ENCODE results near the gene STAB2.

The STAB2 gene

GRCh38 chr12:103748875-103749274, 161.8 kb downstream of the STAB2 start:
- DNase-seq (ENCODE audit: low read depth) = no peak

DNA sequence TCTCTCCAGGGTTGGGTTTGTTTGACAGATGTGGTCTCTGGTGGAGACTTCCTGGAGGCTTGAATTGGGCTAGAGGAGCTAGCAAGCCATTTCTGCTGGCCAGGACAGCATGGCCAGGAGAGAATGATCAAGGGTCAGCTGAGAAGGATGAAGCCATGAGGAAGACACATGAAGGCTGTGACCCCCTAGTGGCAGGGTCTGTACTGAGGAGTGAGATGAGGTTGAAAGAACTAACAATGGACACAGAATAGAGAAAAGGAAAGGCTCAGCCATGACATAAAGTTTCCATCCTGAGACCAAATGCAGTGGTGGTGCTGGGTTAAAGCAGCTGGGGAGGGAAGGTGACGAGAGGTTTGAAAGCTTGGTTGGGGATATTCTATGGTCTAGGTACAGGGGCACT, 164.1 kb downstream of the STAB2 start:
- no peak for DNase-seq (ENCODE audit: low read depth)

- no peak for DNase-seq (ENCODE audit: low read depth)
Measured at GRCh38 chr12:103751600-103751999, 164.5 kb downstream of the STAB2 start.

DNA sequence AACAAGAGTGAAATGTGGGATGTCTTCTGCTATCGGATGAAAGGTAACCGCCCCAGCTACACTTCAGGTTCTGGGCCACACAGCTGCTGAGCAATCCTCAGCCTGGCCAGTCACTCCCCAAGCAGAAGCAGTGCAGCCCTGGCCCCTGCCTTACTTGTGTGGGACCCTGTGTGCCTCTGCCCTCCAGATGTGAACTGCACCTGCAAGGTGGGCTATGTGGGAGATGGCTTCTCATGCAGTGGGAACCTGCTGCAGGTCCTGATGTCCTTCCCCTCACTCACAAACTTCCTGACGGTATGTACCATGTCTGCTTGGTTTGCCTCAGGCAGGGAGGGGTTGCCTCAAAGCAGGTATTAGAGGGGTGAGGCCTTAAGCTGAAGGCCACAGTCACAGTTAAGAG, 168.4 kb downstream of the STAB2 start:
- DNase-seq (ENCODE audit: low read depth) = no peak

DNA sequence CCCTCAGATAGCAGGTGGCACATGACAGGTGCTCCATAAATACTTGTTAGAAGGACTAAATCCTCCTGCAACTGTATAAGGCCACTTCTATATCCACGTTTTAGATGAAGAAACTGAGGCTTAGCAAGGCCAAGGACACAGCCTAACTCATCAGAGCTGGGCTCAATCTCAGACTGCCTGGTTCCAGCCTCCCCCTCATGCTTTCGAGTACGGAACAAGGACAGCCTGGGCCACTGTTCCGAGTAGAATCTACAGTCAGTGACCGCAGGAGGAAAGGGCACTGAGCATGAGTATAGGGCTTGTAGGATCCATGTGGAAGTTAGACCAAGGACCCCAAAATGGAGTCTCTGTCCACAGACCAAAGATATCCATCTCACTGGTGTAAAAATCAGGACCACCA, 169.4 kb downstream of the STAB2 start:
- no peak for DNase-seq (ENCODE audit: low read depth)

DNA sequence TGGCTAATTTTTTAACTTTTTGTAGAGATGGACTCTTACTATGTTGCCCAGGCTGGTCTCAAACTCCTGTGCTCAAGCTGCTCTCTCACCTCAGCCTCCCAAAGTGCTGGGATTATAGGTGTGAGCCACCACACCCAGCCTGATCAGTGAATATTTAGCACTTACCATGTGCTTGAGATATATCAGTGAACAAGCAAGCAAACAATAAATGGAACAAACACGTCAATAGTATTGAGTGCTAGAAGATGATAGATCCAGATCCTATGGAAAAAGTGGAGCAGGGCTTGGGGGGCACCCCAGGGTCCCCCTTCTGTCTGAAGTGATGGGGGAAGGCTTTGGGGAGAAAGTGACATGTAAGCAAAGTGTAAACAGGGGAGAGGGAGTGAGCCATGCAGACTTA, 170.2 kb downstream of the STAB2 start:
- DNase-seq (ENCODE audit: low read depth) = no peak

DNA sequence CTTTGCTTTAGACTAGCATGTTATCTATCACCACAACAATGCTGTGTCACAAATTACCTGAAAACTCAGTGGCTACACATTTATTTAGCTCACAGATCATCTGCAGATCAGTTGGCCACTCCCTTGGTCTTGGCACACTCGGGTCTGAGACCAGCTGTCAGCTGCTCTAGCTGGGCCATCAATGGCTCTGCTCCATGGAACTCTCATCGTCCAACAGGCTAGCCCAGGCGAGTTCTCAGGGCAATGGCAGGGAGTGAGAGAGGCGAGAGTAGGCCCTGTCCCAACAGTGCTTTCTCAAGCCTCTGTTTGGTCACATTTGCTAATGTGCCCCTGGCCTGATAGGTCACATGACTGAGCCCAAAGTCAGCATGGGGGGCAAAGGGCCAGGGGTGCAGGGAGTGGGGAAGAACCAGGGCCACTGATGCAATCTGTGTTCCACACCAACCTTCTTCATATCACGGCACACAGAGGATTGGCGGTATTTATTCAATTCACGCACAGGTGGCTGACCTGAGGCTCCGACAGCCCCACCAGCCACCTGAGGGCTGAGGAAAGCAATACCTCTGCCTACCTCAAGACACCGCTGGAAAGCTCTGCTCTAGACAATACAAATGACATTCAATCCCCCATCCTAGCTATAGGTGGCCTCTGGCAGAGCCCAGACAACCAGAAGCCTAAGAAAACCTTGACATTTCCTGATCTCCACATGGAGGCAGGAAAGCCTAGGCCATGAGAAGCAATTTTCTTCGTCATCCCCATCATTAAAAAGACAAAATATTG, 171.4 kb downstream of the STAB2 start:
- DNase-seq (ENCODE audit: low read depth) = no peak

DNA sequence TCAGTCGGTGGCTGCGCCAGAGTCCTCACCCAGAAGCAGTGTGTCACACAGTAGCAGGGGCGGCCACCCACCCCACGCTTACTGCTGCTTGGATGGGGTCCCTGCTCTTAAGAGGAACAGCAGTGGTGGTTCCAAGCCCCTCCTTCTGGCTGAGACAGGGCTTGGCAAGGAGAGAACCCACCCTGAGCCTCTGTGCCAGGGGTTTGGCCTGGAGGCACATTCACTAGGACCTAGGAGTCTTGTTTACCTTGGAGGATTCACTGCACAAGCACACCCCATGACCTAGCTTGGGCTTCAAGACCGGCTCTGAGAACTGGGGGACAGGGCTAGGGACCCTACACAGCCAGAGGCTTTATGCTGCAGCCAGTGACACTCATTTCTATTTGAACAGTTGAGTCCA, 175.4 kb downstream of the STAB2 start:
- no peak for DNase-seq (ENCODE audit: low read depth)

- DNase-seq (ENCODE audit: low read depth) = no peak
Measured at GRCh38 chr12:103765322-103765721, 178.2 kb downstream of the STAB2 start.

DNA sequence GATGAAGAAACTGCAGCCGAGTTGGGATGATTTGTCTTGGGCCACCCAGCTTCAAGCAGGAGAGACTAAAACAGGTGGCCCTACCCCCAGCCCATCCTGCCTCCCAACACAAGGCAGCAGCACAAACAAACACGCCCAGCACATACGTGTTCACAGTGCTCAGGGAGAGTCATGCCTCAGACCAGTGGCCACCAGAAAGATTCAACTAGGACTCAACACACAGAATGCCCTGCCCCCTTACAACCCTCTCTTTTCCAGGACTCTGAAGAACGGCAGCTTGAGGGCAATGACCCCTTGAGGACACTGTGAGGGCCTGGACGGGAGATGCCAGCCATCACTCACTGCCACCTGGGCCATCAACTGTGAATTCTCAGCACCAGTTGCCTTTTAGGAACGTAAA, 179.0 kb downstream of the STAB2 start:
- no peak for DNase-seq (ENCODE audit: low read depth)

DNA sequence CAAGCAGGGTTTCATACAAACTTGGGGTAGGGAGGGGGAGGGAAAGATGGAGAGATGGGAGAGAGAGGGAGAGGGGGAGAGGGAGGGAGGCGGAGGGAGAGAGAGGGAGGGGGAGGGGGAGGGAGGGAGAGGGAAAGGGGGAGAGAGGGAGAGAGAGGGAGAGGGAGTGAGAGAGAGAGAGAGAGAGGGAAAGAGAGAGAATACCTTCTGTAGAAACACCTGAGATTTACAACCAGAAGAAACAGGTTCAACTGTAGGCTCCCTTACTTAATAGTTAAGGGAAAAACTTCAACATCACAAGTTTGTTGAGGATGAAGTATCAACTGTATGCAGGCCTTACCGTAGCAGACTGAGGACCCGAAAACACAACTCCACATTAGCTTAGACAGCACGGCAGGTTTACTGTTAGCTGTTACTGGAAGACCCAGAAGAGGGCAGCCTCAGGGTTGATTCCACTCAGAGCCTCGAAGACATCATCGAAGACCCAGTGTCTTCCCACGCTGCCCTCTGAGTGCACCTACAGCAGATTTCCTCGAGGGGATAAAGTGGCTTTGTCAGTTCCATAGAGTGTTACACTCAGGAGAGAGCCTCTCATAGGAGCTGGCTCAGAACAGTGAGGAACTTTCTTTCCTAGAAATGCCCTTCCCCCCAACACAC, 181.5 kb downstream of the STAB2 start:
- no peak for DNase-seq (ENCODE audit: low read depth)

DNA sequence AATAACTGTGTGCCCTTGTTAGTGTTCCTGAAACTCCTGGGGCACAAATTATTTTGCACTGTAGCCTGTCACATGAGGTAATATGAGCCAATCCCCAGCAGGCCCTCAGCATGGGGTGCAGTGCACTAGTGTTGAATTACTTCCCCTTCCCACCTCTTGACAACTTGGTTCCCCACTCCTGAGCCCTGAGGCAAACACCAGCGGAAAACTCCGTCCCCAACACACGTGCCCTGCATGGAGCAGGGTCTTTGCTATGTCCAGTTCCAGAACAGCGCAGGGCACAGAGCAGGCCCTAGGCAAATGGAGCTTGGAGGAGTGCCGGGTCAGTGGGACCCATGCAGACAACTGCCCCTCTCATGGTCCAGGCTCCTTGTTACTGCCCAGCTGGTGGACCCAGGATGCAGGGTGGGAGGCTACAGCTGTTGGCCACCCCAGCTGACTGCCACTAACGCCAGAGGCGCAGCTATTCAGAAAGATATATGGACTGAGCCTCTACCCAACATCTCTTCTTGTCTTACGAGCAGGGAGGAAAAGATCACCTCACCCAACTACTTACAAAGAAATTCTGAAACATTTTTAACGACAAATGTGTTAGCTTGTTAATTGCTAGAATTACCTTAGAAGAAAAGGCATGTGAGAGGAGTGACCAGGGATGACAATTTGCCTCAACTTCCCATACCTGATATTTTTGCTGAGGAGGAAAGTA, 182.3 kb downstream of the STAB2 start:
- no peak for DNase-seq (ENCODE audit: low read depth)

DNA sequence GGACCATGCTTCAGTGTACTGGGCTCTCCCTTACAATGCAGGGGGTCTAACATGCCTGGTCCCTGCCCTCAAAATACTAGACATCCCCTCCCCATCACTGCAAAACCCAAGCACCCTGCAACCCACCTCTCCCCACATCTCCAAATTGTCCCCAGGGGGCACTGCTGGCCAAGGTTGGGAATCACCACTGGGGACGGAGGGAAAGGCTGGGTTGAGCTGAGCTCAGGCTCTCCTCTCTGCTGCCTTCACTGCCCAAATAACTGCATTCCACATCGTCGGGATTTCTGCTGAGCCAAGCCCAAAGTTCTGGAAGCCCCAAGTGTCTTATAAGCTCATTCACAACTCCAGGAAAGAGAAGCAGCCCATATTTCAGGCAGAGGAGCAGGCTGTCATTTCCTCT, 184.4 kb downstream of the STAB2 start:
- DNase-seq (ENCODE audit: low read depth) = no peak

DNA sequence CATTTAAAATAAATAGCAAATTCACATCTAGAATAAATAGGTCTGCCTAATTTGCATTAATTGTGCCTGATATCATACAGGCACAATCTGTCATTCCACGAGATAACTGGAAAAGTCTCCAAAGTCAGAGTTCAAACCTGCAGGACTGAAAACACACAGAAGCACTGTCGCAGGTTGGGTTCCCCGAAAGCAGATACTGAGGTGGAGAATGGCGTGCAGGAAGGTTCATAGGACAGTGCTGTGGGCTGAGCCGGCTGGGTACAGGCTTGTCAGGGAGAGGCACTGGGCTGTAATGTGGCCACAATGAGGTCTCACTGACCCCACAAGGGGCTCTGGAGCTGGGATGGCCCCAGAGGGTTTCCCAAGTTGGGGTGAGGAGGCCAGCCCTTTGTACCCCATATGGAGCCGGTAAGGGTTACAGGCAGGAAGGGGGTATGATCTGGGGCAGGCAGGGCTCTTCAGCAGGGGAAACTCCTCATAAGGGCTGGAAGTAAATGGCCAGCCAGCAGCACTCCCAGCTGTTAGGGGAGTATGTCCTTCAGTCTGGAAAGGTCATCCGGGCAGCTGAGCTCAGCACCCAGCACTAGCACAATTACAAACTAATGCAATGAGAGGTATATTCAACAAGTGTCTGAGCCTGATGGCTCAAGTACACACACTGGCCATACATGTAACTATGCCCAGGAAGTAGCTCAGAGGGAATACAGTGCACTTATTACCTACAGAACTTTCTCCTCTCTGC, 185.5 kb downstream of the STAB2 start:
- no peak for DNase-seq (ENCODE audit: low read depth)

DNA sequence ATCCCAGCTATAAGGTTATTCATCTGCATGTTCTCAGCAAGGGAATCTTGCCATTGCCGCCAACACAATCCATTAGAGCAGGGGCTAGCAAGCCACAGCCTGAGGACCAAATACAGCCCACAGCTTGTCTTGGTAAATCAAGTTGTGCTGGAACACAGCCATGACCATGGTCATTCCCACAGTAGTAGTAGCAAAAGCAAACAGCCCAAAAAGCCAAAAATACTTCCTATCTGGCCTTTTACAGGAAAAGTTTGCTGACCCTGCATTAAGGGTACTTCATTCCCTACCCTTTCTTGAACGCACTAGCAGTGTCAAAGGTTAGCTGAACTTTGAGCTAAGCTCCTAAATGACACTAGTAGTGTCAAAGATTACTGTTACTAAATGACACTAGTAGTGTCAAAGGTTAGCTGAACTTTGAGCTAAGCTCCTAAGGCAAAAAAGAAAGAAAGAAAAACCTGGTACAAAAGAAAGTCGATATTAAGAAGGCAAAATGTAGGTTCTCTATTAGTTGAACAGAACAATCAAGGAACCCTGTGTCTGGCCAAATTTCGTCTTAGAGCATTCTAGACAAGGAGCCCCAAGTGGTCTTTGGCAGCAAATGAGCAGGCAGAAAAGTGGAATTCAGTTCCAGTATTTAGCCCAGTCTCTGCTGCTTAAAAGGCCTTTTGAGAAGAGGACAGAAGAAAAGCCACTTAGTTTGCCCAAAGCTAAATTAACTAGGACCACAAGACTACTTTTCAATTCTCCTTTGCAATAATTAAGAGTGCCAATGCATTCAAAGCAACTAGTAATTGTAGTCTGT, 186.2 kb downstream of the STAB2 start:
- no peak for DNase-seq (ENCODE audit: low read depth)

DNA sequence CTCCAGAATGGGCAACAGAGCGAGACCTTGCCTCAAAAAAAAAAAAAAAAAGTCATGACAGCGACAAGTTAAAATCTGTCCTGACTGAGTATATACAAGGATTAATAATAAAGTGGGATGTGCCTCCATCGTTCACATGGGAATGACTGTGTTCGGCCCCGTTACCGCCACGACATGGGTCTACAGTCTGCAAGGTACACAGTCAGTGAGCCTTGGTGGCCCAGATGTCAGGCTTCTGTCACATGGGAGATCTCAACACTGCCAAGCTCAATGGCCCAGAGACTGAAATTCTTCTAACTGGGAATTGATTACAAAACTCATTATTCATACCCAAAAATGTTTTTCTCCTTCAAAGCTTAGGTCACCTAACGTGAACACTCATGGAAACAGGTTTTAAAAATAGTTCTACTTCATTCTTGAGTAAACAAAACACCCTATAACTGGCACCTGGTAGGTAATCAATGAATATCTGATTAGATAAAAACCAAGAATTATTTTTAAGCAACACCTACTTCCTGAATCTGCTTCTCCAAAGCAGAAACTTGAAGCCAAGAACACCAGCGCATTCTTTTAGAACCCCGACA, 188.0 kb downstream of the STAB2 start:
- no peak for DNase-seq (ENCODE audit: low read depth)

- DNase-seq (ENCODE audit: low read depth) = no peak
Measured at GRCh38 chr12:103778781-103779180, 191.7 kb downstream of the STAB2 start.

GRCh38 chr12:103779410-103780092, 192.5 kb downstream of the STAB2 start:
- no peak for DNase-seq (ENCODE audit: low read depth)

- no peak for DNase-seq (ENCODE audit: low read depth)
Measured at GRCh38 chr12:103780093-103780440, 193.0 kb downstream of the STAB2 start.

DNA sequence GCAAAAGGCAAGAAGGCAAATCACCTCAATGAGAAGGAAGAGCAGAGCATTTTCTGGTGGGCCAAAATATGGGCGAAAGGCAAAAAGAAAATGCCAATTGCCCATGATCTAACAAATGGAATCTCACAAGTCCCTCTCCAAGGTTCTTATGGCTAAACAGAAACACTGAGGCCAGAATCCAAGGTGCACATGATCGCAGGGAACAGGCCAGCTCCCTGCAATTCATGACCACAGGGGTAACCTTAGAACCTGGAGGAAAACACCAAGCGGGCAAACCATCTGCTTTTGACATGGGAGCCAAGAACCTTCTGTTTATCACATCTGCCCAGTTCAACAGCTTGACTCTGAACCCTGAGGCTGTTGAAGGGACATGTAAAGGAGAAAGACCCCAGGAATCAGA, 193.9 kb downstream of the STAB2 start:
- no peak for DNase-seq (ENCODE audit: low read depth)

GRCh38 chr12:103782399-103782798, 195.3 kb downstream of the STAB2 start:
- no peak for DNase-seq (ENCODE audit: low read depth)
